K562 (cell line): ENCODE data around the gene DNAJA1. TPM values are rescaled to one million over a fixed set of nuclear protein-coding genes. Genes with fewer than 3 reads are reported as not detected.
"Not testable (repeated sequence)": the region's sequence is repeated elsewhere in the genome, so short reads cannot be mapped to it uniquely, and the experiment has no call there.

Experiments
- ATAC-seq: fragments of 200-7000 bp; cut with Tn5 transposase; 3 replicates; pipeline ENCODE4 v1.9.1; 2020; ENCODE audit warnings: moderate library complexity
- BruUV-seq: library from RNA; stranded (reverse); fragments of 400-500 nt; replicated peaks from 2 replicates; lab custom pipeline; 2021; lab: Mats Ljungman, UMichigan
- CTCF ChIA-PET: fragments of 300-600 bp; formaldehyde crosslinking; extraction: SDS; loops from one replicate; lab custom pipeline; 2021; ENCODE audit warnings: low intra/inter-chr PET ratio; lab: Yijun Ruan, JAX
- POLR2A ChIA-PET: fragments of 300-600, 350-650 bp; sonication (Branson Sonifier 250); formaldehyde crosslinking; extraction: SDS; loops from one replicate; lab custom pipeline; 2021; ENCODE audit warnings: antibody characterized with exemption, inconsistent platforms; lab: Yijun Ruan, JAX
- DNase-seq, 4 experiments: peaks; one replicate each; pipeline versions ENCODE4 v3.0.0 to v3.0.0-alpha.2; 2011 to 2018; ENCODE audit warnings: low spot score in 3 of 4, mixed read lengths in 3 of 4; ENCODE audit errors: extremely low read depth in 1 of 4
- FAIRE-seq: peaks from 2 replicates; lab custom pipeline; 2011; peaks lifted over from hg19 to GRCh38; lab: Jason Lieb, UNC
- H2AFZ ChIP-seq: 2 replicates; pipeline ENCODE4 v1.6.0; 2011; ENCODE audit warnings: low read depth, low read length, control low read depth, inconsistent platforms
- H3K27ac ChIP-seq: fragments of 200-600 bp; 3 replicates; pipeline ENCODE4 v1.8.0; 2011; ENCODE audit warnings: low read depth, mild to moderate bottlenecking, control low read depth, inconsistent platforms, low read length, moderate library complexity, mixed read lengths; ENCODE audit errors: extremely low read depth
- H3K27me3 ChIP-seq, 2 experiments: fragments of 300-600 bp in 1 of 2; 2 replicates in 1 of 2; 3 replicates in 1 of 2; pipeline versions ENCODE4 v1.6.0 to v1.8.0; 2011; ENCODE audit warnings: inconsistent platforms in 2 of 2, low read length in 2 of 2, mild to moderate bottlenecking in 1 of 2, mixed read lengths in 1 of 2, moderate library complexity in 1 of 2; ENCODE audit not compliant: control insufficient read depth in 2 of 2, insufficient read depth in 2 of 2
- H3K36me3 ChIP-seq: fragments of 300-600 bp; 3 replicates; pipeline ENCODE4 v1.8.0; 2011; ENCODE audit warnings: mild to moderate bottlenecking, low read length, inconsistent platforms; ENCODE audit not compliant: control insufficient read depth, insufficient read depth
- H3K4me1 ChIP-seq, 2 experiments: fragments of 200-600 bp in 1 of 2; replicated peaks in 1 of 2; 2 replicates in 1 of 2; 3 replicates in 1 of 2; pipeline versions ENCODE4 v1.5.1 to v1.8.0; 2011; ENCODE audit warnings: inconsistent platforms in 2 of 2, low read length in 2 of 2, mild to moderate bottlenecking in 1 of 2, mixed read lengths in 1 of 2, moderate library complexity in 1 of 2; ENCODE audit not compliant: control insufficient read depth in 2 of 2, insufficient read depth in 2 of 2
- H3K4me2 ChIP-seq: 2 replicates; pipeline ENCODE4 v1.6.1; 2011; ENCODE audit warnings: low read length, control low read depth, inconsistent platforms, mixed read lengths; ENCODE audit not compliant: insufficient read depth
- H3K4me3 ChIP-seq: fragments of 200-600 bp; sonication (generic), shearing (Covaris generic); 2 replicates; pipeline ENCODE4 v1.5.1; 2016; ENCODE audit warnings: control low read depth, inconsistent platforms
- H3K79me2 ChIP-seq: fragments of 200-600 bp; 3 replicates; pipeline ENCODE4 v1.8.0; 2011; ENCODE audit warnings: low read length, inconsistent platforms; ENCODE audit not compliant: control insufficient read depth, insufficient read depth
- H3K9ac ChIP-seq, 2 experiments: 2 replicates each; pipeline versions ENCODE4 v1.6.0 to v1.6.1; 2011; ENCODE audit warnings: low read depth in 2 of 2, low read length in 2 of 2, control low read depth in 1 of 2, inconsistent platforms in 1 of 2, mild to moderate bottlenecking in 1 of 2, mixed read lengths in 1 of 2; ENCODE audit not compliant: insufficient read depth in 1 of 2
- H3K9me1 ChIP-seq: one replicate; pipeline ENCODE4 v1.6.0; 2011; ENCODE audit warnings: inconsistent platforms, mild to moderate bottlenecking, low read length, moderate library complexity; ENCODE audit not compliant: control insufficient read depth, insufficient read depth
- H3K9me3 ChIP-seq: replicated peaks from 2 replicates; pipeline ENCODE4 v1.5.1; 2011; ENCODE audit warnings: low read depth, low read length, inconsistent platforms; ENCODE audit not compliant: control insufficient read depth, insufficient read depth
- H4K20me1 ChIP-seq: replicated peaks from 2 replicates; pipeline ENCODE4 v1.6.1; 2011; ENCODE audit warnings: low read length, inconsistent platforms, mixed read lengths; ENCODE audit not compliant: control insufficient read depth, insufficient read depth
- CREBBP ChIP-seq: IDR thresholded peaks from one replicate; pipeline ENCODE4 v1.6.1; 2012; ENCODE audit warnings: low read depth, mild to moderate bottlenecking, control low read depth, inconsistent platforms, low read length
- FOXK2 ChIP-seq, 2 experiments: fragments of 450-650 bp; IDR thresholded peaks in 1 of 2; conservative IDR thresholded peaks in 1 of 2; 2 replicates each; pipeline ENCODE4 v1.6.1; 2016; ENCODE audit warnings: low read depth in 2 of 2, mild to moderate bottlenecking in 1 of 2
- HNRNPH1 ChIP-seq: fragments of 200-400 bp; formaldehyde crosslinking; optimal IDR thresholded peaks from 2 replicates; pipeline ENCODE3; 2017; ENCODE audit warnings: low read depth, mild to moderate bottlenecking, low read length, moderate library complexity
- KHSRP ChIP-seq: fragments of 450-650 bp; IDR thresholded peaks from 2 replicates; pipeline ENCODE4 v1.6.1; 2017
- SPI1 ChIP-seq: IDR thresholded peaks from 2 replicates; pipeline ENCODE4 v1.6.1; 2011; ENCODE audit warnings: low read depth, low read length, control low read depth, borderline replicate concordance
- WGBS: fragments of 100-300 bp; shearing (Covaris generic); methylation state at CpG from one replicate; pipeline ENCODE4 v1.1.6; 2016; ENCODE audit warnings: low coverage, mixed read lengths; ENCODE audit not compliant: insufficient coverage; ENCODE audit errors: missing lambda C conversion rate; 5-methylcytosine and 5-hydroxymethylcytosine counted together
- in situ Hi-C: fragments of 300-500 bp; cut with MboI; formaldehyde crosslinking; loops from 4 replicates; pipeline ENCODE4 v1.15.0; 2018; ENCODE audit warnings: inconsistent platforms, mixed read lengths
- intact Hi-C: fragments of 100-400 bp; cut with micrococcal nuclease; formaldehyde crosslinking; loops from 2 replicates; pipeline ENCODE4 v1.14.2; 2022
- polyA plus RNA-seq, 8 experiments: library from polyadenylated mRNA; depleted of rRNA in 4 of 8; stranded (reverse) in 5 of 8; unstranded in 3 of 8; fragments of >200 nt; fragmentation: Nextera tagmentation in 2 of 8; fragmentation: Illumina TruSeq in 1 of 8; extraction: Ambion mirVana in 2 of 8; extraction: Trizol in 1 of 8; gene quantifications; 2 replicates each; pipeline versions ENCODE4 v1.2.1 to v1.2.3, GENCODE V29; 2011 to 2014; ENCODE audit warnings: inconsistent platforms in 1 of 8, missing spikeins in 1 of 8
- total RNA-seq, 7 experiments: library from RNA; depleted of rRNA in 6 of 7; stranded (reverse); fragments of >200 nt in 6 of 7; fragmentation: Illumina TruSeq in 2 of 7; extraction: Trizol in 2 of 7; gene quantifications; 2 replicates each; pipeline versions ENCODE4 v1.2.1 to v1.2.3, GENCODE V29; 2011 to 2021; ENCODE audit warnings: low replicate concordance in 1 of 7
- TF ChIP-seq, protein P1 (sequence below): sonication (generic); formaldehyde crosslinking; IDR thresholded peaks from 2 replicates; pipeline ENCODE4 v1.8.0; 2022; ENCODE audit warnings: missing genetic modification reagents, mild to moderate bottlenecking, moderate library complexity, borderline replicate concordance

Gene DNAJA1
- total and polyA plus RNA-seq, 9 of the 15 experiments (the other 6 are each of a cell fraction or from before 2014, with no cell fraction given) = 109 to 359 (median 175) TPM

DNA sequence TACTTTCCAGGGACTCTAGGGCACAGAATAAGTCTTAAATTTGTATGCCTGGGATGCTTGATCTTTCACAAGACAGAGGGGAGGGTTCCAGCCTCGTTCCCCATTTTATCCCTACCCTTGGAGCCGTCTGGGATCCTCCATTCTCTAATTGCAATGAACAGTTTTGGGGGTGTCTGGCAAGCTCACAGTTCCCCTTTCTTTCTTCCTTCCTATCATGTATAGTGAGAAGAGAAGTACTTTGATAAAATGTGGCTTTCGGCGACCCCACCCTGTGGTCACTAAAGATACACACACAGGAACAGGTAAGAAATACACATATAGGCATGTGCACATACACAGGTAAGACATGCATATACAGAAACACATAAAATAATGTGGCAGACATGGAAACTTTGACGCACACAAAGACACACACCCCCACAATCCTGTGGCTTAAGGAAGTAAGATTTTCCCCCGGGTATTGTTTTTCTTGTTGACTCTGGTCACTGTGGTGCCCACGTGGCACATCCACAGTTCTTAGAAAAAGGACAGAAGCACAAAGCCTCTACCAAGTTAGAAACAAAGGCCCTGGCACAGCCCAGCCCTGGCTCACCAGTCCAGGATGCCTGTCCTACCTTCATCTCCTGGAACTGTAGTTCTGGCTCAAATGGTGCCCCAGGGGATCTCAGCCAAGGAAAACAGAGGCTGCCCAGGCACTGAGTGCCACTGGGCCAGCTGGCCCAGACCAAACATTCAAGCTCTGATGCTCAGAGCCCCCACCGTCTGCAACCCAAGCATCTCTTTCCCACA lies 57.7 kb downstream of the DNAJA1 start:
- no peak for ATAC-seq
- Histone ChIP-seq H3K9me3 (no peaks in the 10 kb centered on the region), H3K4me2 (no peak overlapping the region), H3K4me3 (no peak overlapping the region), H4K20me1 (no peaks in the 10 kb centered on the region), H2AFZ (0 out of 2 replicates have a peak overlapping the region, but pooled peaks have one; percentile 14), H3K79me2 (no peaks in the 10 kb centered on the region), H3K36me3 (no peaks in the 10 kb centered on the region)
- no peak for DNase-seq
- in situ Hi-C loops (loop anchor here (5.0 kb wide), 1 partner anchor 145 kb away; no protein-coding TSS in a partner anchor), intact Hi-C loops (no loop called here)
- POLR2A ChIA-PET = interaction anchor here (0.6 to 0.8 kb wide), 4 partner anchors 63 to 348 kb away, joined by 3 read pairs; no protein-coding TSS in a partner anchor
- 22% methylated on average over 8 of the region's 8 CpGs for WGBS
- BruUV-seq = no TSS peak
- TF ChIP-seq KHSRP (no peak), SPI1 (peak; percentile 20; the same call in 1 of the 2 replicates), HNRNPH1 (no peak), CREBBP (no peak)
- TF ChIP-seq, all 486 proteins: peak for 1
- H3K27ac ChIP-seq = no peak overlapping the region
- CTCF ChIA-PET = interaction anchor here (5.1 kb wide), 1 partner anchor 142 kb away, joined by 42 read pairs; no protein-coding TSS in a partner anchor
- peak overlapping the region in 1 of 2 experiments; percentile 64; a peak in 1 of 4 replicates for H3K9ac ChIP-seq
- no peak for FAIRE-seq
- no peaks in the 10 kb centered on the region for H3K27me3 ChIP-seq
- H3K4me1 ChIP-seq = no peaks in the 10 kb centered on the region; a peak in 2 of 5 replicates
- H3K9me1 ChIP-seq = no peaks in the 10 kb centered on the region

DNA sequence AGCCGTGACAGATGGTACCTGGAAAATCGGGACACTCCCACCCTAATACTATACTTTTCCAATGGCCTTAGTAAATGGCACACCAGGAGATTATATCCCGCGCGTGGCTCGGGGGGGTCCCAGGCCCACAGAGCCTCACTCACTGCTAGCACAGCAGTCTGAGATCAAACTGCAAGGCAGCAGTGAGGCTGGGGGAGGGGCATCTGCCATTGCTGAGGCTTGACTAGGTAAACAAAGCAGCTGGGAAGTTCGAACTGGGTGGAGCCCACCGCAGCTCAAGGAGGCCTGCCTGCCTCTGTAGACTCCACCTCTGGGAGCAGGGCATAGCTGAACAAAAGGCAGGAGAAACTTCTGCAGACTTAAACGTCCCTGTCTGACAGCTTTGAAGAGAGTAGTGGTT lies 60.6 kb downstream of the DNAJA1 start:
- ATAC-seq, H3K4me3 ChIP-seq, H3K9me3 ChIP-seq, H3K4me2 ChIP-seq, DNase-seq, BruUV-seq, FAIRE-seq, H3K79me2 ChIP-seq, H3K27ac ChIP-seq, H3K27me3 ChIP-seq, H3K9ac ChIP-seq, CTCF ChIA-PET, H4K20me1 ChIP-seq, H3K4me1 ChIP-seq, H3K36me3 ChIP-seq, H3K9me1 ChIP-seq, intact Hi-C loops, in situ Hi-C loops, POLR2A ChIA-PET: not testable (repeated sequence)
- 41% methylated on average over 5 of the region's 9 CpGs for WGBS
- peak in 1 of 2 experiments; percentile 35; a peak in 1 of 4 replicates for TF ChIP-seq FOXK2 (conservative IDR thresholded peaks at IDR 0.05 in 1 of 2, IDR thresholded peaks at IDR 0.05 in 1 of 2; ENCODE audit: low read depth in 2 of 2)
- TF ChIP-seq, protein P1, sequence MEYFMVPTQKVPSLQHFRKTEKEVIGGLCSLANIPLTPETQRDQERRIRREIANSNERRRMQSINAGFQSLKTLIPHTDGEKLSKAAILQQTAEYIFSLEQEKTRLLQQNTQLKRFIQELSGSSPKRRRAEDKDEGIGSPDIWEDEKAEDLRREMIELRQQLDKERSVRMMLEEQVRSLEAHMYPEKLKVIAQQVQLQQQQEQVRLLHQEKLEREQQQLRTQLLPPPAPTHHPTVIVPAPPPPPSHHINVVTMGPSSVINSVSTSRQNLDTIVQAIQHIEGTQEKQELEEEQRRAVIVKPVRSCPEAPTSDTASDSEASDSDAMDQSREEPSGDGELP (CRISPR knock-in tag) = 0 out of 2 replicates have a peak, but pooled peaks have one; percentile 14
- peak overlapping the region; percentile 32; the same call in 1 of the 2 replicates for H2AFZ ChIP-seq
